H1 (cell line): ENCODE measurements around the gene ITGA6. TPM values are rescaled to one million over a fixed set of nuclear protein-coding genes. Genes with fewer than 3 reads are reported as not detected.

Experiments
- CTCF ChIP-seq, 3 experiments: IDR thresholded peaks; 1 replicate in 2 of 3; 2 replicates in 1 of 3; pipeline versions ENCODE4 v1.5.1 to v1.6.1; 2011; ENCODE audit warnings: low read length in 3 of 3, mild to moderate bottlenecking in 3 of 3, inconsistent platforms in 2 of 3, low read depth in 1 of 3, moderate library complexity in 1 of 3; ENCODE audit not compliant: insufficient read depth in 1 of 3; ENCODE audit errors: control extremely low read depth in 1 of 3
- GABPA ChIP-seq: IDR thresholded peaks from 2 replicates; pipeline ENCODE4 v1.6.1; 2011; ENCODE audit warnings: mild to moderate bottlenecking, low read length, moderate library complexity, borderline replicate concordance; ENCODE audit not compliant: insufficient read depth
- KDM4A ChIP-seq: IDR thresholded peaks from one replicate; pipeline ENCODE4 v1.7.1; 2012; ENCODE audit warnings: low read depth, mild to moderate bottlenecking, moderate library complexity, low read length, inconsistent platforms; ENCODE audit not compliant: severe bottlenecking
- polyA plus RNA-seq, 7 experiments: library from polyadenylated mRNA; depleted of rRNA in 3 of 7; stranded (reverse) in 5 of 7; unstranded in 2 of 7; fragments of >200 nt in 5 of 7; fragments of 200-250 nt in 2 of 7; gene quantifications; 1 replicate in 5 of 7; 2 replicates in 1 of 7; 4 replicates in 1 of 7; pipeline versions ENCODE4 v1.2.1 to v1.2.3, GENCODE V29; 2011 to 2013; ENCODE audit warnings: missing spikeins in 2 of 7, mixed read lengths in 2 of 7
- total RNA-seq: library from RNA; stranded (reverse); fragmentation: NEBNext Ultra II Directional; extraction: Animal tissue kit (Norgen Biotek cat#: 25700); gene quantifications from 2 replicates; pipeline ENCODE4 v1.2.1, GENCODE V29; 2021

ITGA6 gene
- total and polyA plus RNA-seq, 2 of the 8 experiments (the other 6 are each of a cell fraction or from before 2014, with no cell fraction given) = 26.9 to 118 TPM

GRCh38 chr2:172454404-172455120 lies 27.2 kb downstream of the ITGA6 start (continued):
- TF ChIP-seq GABPA = no peak
- no peak for TF ChIP-seq CTCF (IDR thresholded peaks at IDR 0.05; ENCODE audit: control extremely low read depth in 1 of 3, insufficient read depth in 1 of 3, low read depth in 1 of 3, low read length in 3 of 3)
- TF ChIP-seq KDM4A = no peak
